ENCODE results near the gene PCSK5. TPM values are rescaled to one million over a fixed set of nuclear protein-coding genes. Genes with fewer than 3 reads are reported as not detected.

Gene PCSK5
- total RNA-seq, 2 experiments from 2014 or later = 0.76 TPM; not detected in 1

- DNase-seq (ENCODE audit: low spot score) = no peak
- Histone ChIP-seq H3K4me3 (ENCODE audit: low read depth, low read length, poor library complexity, severe bottlenecking) (no peak overlapping the region), H3K4me2 (ENCODE audit: low read length) (no peak overlapping the region), H3K36me3 (ENCODE audit: insufficient read depth, low read length) (no peaks in the 10 kb centered on the region), H3K9me2 (ENCODE audit: insufficient read depth, low read length) (no peaks in the 10 kb centered on the region), H3K79me2 (ENCODE audit: insufficient read depth, low read depth, low read length) (no peaks in the 10 kb centered on the region), H3K9me3 (ENCODE audit: low read length) (no peaks in the 10 kb centered on the region), H3K27ac (ENCODE audit: low read depth, low read length, poor library complexity, severe bottlenecking) (no peak overlapping the region), H4K20me1 (ENCODE audit: insufficient read depth, low read length) (no peaks in the 10 kb centered on the region), H3K4me1 (ENCODE audit: insufficient read depth, low read length, poor library complexity, severe bottlenecking) (no peaks in the 10 kb centered on the region), H2AFZ (ENCODE audit: low read length) (no peak overlapping the region)
- POLR2A ChIA-PET = interaction anchor here (0.7 kb wide), 1 partner anchor 380 kb away, joined by 4 read pairs; no protein-coding TSS in a partner anchor
- intact Hi-C loops (cut with micrococcal nuclease; ENCODE audit: unreplicated experiment) = no loop called here
- no TSS peak for BruUV-seq (replicated peaks)
- CTCF ChIA-PET (ENCODE audit: unreplicated experiment) = no interaction called here
- TF ChIP-seq CTCF (conservative IDR thresholded peaks at IDR 0.05; ENCODE audit: low read length) (no peak), EZH2phosphoT487 (IDR thresholded peaks at IDR 0.05; ENCODE audit: borderline replicate concordance, low read depth, low read length) (no peak)
These were observed 268.2 kb downstream of the PCSK5 start for GRCh38 chr9:76158713-76159112.

- intact Hi-C loops (cut with micrococcal nuclease; ENCODE audit: unreplicated experiment) = no loop called here
- Histone ChIP-seq H3K27ac (ENCODE audit: low read depth, low read length, poor library complexity, severe bottlenecking) (no peak overlapping the region), H3K79me2 (ENCODE audit: insufficient read depth, low read depth, low read length) (no peaks in the 10 kb centered on the region), H3K4me2 (ENCODE audit: low read length) (no peak overlapping the region), H3K9me3 (ENCODE audit: low read length) (no peaks in the 10 kb centered on the region), H3K36me3 (ENCODE audit: insufficient read depth, low read length) (no peaks in the 10 kb centered on the region), H4K20me1 (ENCODE audit: insufficient read depth, low read length) (no peaks in the 10 kb centered on the region), H3K4me1 (ENCODE audit: insufficient read depth, low read length, poor library complexity, severe bottlenecking) (no peaks in the 10 kb centered on the region), H3K4me3 (ENCODE audit: low read depth, low read length, poor library complexity, severe bottlenecking) (no peak overlapping the region), H3K9me2 (ENCODE audit: insufficient read depth, low read length) (no peaks in the 10 kb centered on the region), H2AFZ (ENCODE audit: low read length) (no peak overlapping the region)
- BruUV-seq (replicated peaks) = no TSS peak
- TF ChIP-seq CTCF (conservative IDR thresholded peaks at IDR 0.05; ENCODE audit: low read length) (no peak), EZH2phosphoT487 (IDR thresholded peaks at IDR 0.05; ENCODE audit: borderline replicate concordance, low read depth, low read length) (no peak)
- DNase-seq (ENCODE audit: low spot score) = no peak
- ChIA-PET CTCF (ENCODE audit: unreplicated experiment) (no interaction called here), POLR2A (interaction anchor here (0.6 kb wide), 1 partner anchor 186 kb away, joined by 3 read pairs; no protein-coding TSS in a partner anchor)
These were observed 268.9 kb downstream of the PCSK5 start for GRCh38 chr9:76159293-76159926.

GRCh38 chr9:76161106-76161505 is 270.6 kb downstream of the PCSK5 start:
- Histone ChIP-seq H3K9me3 (ENCODE audit: low read length) (no peaks in the 10 kb centered on the region), H3K4me3 (ENCODE audit: low read depth, low read length, poor library complexity, severe bottlenecking) (no peak overlapping the region), H4K20me1 (ENCODE audit: insufficient read depth, low read length) (no peaks in the 10 kb centered on the region), H2AFZ (ENCODE audit: low read length) (no peak overlapping the region), H3K4me2 (ENCODE audit: low read length) (no peak overlapping the region), H3K79me2 (ENCODE audit: insufficient read depth, low read depth, low read length) (no peaks in the 10 kb centered on the region), H3K36me3 (ENCODE audit: insufficient read depth, low read length) (no peaks in the 10 kb centered on the region), H3K4me1 (ENCODE audit: insufficient read depth, low read length, poor library complexity, severe bottlenecking) (no peaks in the 10 kb centered on the region), H3K9me2 (ENCODE audit: insufficient read depth, low read length) (no peaks in the 10 kb centered on the region), H3K27ac (ENCODE audit: low read depth, low read length, poor library complexity, severe bottlenecking) (no peak overlapping the region)
- BruUV-seq (replicated peaks) = no TSS peak
- DNase-seq (ENCODE audit: low spot score) = no peak
- intact Hi-C loops (cut with micrococcal nuclease; ENCODE audit: unreplicated experiment) = no loop called here
- POLR2A ChIA-PET = interaction anchor here (1.5 kb wide), 1 partner anchor 8 kb away, joined by 4 read pairs; no protein-coding TSS in a partner anchor
- TF ChIP-seq EZH2phosphoT487 (IDR thresholded peaks at IDR 0.05; ENCODE audit: borderline replicate concordance, low read depth, low read length) (no peak), CTCF (conservative IDR thresholded peaks at IDR 0.05; ENCODE audit: low read length) (no peak)
- CTCF ChIA-PET (ENCODE audit: unreplicated experiment) = no interaction called here

All from OCI-LY7 (cell line).